Peyer's patch (tissue), 4 donors: ENCODE data around the gene VPS33B. TPM values are rescaled to one million over a fixed set of nuclear protein-coding genes. Genes with fewer than 3 reads are reported as not detected.

Source experiments
- DNase-seq, 3 donors: peaks; one replicate each; pipeline ENCODE4 v3.0.0-alpha.2; 2017 to 2019
- H3K27ac ChIP-seq, 4 donors: fragments of 200-600 bp; sonication (generic); one replicate each; pipeline ENCODE4 v1.5.1; 2016 to 2019
- H3K27me3 ChIP-seq, 2 donors: fragments of 200-600 bp; sonication (generic); one replicate each; pipeline ENCODE4 v1.5.1; 2019
- H3K36me3 ChIP-seq, 3 donors: fragments of 200-600 bp; sonication (generic); one replicate each; pipeline ENCODE4 v1.5.1; 2016 to 2019
- H3K4me1 ChIP-seq, 4 donors: fragments of 200-600 bp; sonication (generic); one replicate each; pipeline ENCODE4 v1.5.1; 2016 to 2019
- H3K4me3 ChIP-seq, 4 donors: fragments of 200-600 bp; sonication (generic); 1 replicate in 3 of 4; 2 replicates in 1 of 4; pipeline ENCODE4 v1.5.1; 2016 to 2019; ENCODE audit warnings: mild to moderate bottlenecking in 1 of 4
- H3K9me3 ChIP-seq, 4 donors: fragments of 200-600 bp; sonication (generic); one replicate each; pipeline ENCODE4 v1.5.1; 2016 to 2019; ENCODE audit warnings: mild to moderate bottlenecking in 1 of 4
- CTCF ChIP-seq, 6 experiments: fragments of 450-650 bp in 4 of 6; fragments of 200-600 bp in 2 of 6; sonication (generic) in 1 of 6; IDR thresholded peaks; one replicate each; pipeline ENCODE4 v1.5.1; 2017 to 2019; ENCODE audit warnings: antibody characterized with exemption in 6 of 6, mild to moderate bottlenecking in 3 of 6, moderate library complexity in 1 of 6
- POLR2A ChIP-seq, 2 donors: fragments of 450-650 bp; IDR thresholded peaks; one replicate each; pipeline ENCODE4 v1.5.1; 2017; ENCODE audit warnings: antibody characterized with exemption in 2 of 2, mild to moderate bottlenecking in 2 of 2, moderate library complexity in 2 of 2
- total RNA-seq, 4 donors: library from RNA; depleted of rRNA; stranded (reverse); fragments of >200 nt; gene quantifications; one replicate each; pipeline ENCODE4 v1.1.0, GENCODE V29; 2016

VPS33B gene
- total RNA-seq, 4 donors from 2014 or later: 12.4 to 31.5 (median 27.8) TPM

GRCh38 chr15:90994059-90994416 is 28.4 kb downstream of the VPS33B start:
- H3K4me1 ChIP-seq: peaks cover 0 to 8% (median 0%) of the 10 kb centered on the region in 4 donors
- peak overlapping the region; percentile 80 to 87 (median 84) for H3K27ac ChIP-seq
- no peaks in the 10 kb centered on the region for H3K27me3 ChIP-seq
- H3K9me3 ChIP-seq: no peaks in the 10 kb centered on the region
- peaks cover 0 to 7% (median 0%) of the 10 kb centered on the region in 3 donors for H3K36me3 ChIP-seq
- peak overlapping the region; percentile 87 to 97 (median 88) for H3K4me3 ChIP-seq
- TF ChIP-seq CTCF (IDR thresholded peaks at IDR 0.05) (peak in 1 of 6 experiments; percentile 2), POLR2A (IDR thresholded peaks at IDR 0.05) (no peak)
- peak in 1 of 3 donors; percentile 49 for DNase-seq

GRCh38 chr15:90991587-90992285 is 30.7 kb downstream of the VPS33B start:
- TF ChIP-seq POLR2A (IDR thresholded peaks at IDR 0.05) (no peak), CTCF (IDR thresholded peaks at IDR 0.05) (no peak)
- no peak for DNase-seq

GRCh38 chr15:90990446-90990845 is 31.9 kb downstream of the VPS33B start:
- Histone ChIP-seq H3K9me3 (no peaks in the 10 kb centered on the region), H3K4me1 (peaks cover 0 to 8% (median 0%) of the 10 kb centered on the region in 4 donors)
- TF ChIP-seq POLR2A (IDR thresholded peaks at IDR 0.05): no peak
- TF ChIP-seq CTCF (IDR thresholded peaks at IDR 0.05): no peak

More at GRCh38 chr15:90991587-90992285, 30.7 kb downstream of the VPS33B start:
- Histone ChIP-seq H3K36me3 (no peaks in the 10 kb centered on the region), H3K4me3 (no peak overlapping the region), H3K27me3 (no peaks in the 10 kb centered on the region), H3K9me3 (no peaks in the 10 kb centered on the region), H3K27ac (no peak overlapping the region), H3K4me1 (peaks cover 0 to 8% (median 0%) of the 10 kb centered on the region in 4 donors)

GRCh38 chr15:90989040-90989768 is 33.2 kb downstream of the VPS33B start:
- no peak for DNase-seq
- no peak overlapping the region for H3K27ac ChIP-seq

More at GRCh38 chr15:90990446-90990845, 31.9 kb downstream of the VPS33B start:
- Histone ChIP-seq H3K27ac (no peak overlapping the region), H3K27me3 (no peaks in the 10 kb centered on the region), H3K4me3 (no peak overlapping the region), H3K36me3 (no peaks in the 10 kb centered on the region)
- DNase-seq: no peak

GRCh38 chr15:90988296-90988695 is 34.1 kb downstream of the VPS33B start:
- TF ChIP-seq POLR2A (IDR thresholded peaks at IDR 0.05) (no peak), CTCF (IDR thresholded peaks at IDR 0.05) (no peak)

More at GRCh38 chr15:90989040-90989768, 33.2 kb downstream of the VPS33B start:
- Histone ChIP-seq H3K36me3 (no peaks in the 10 kb centered on the region), H3K4me3 (no peak overlapping the region), H3K27me3 (no peaks in the 10 kb centered on the region), H3K9me3 (no peaks in the 10 kb centered on the region), H3K4me1 (peaks cover 0 to 8% (median 0%) of the 10 kb centered on the region in 4 donors)
- no peak for TF ChIP-seq CTCF (IDR thresholded peaks at IDR 0.05)
- no peak for TF ChIP-seq POLR2A (IDR thresholded peaks at IDR 0.05)

More at GRCh38 chr15:90988296-90988695, 34.1 kb downstream of the VPS33B start:
- no peak overlapping the region for H3K27ac ChIP-seq
- no peaks in the 10 kb centered on the region for H3K4me1 ChIP-seq
- no peaks in the 10 kb centered on the region for H3K27me3 ChIP-seq
- no peak overlapping the region for H3K4me3 ChIP-seq
- no peak for DNase-seq
- H3K9me3 ChIP-seq: no peaks in the 10 kb centered on the region
- no peaks in the 10 kb centered on the region for H3K36me3 ChIP-seq
